Muscle of arm (tissue), 12 donors: Measurements from ENCODE around the gene UBE2Q1. TPM values are rescaled to one million over a fixed set of nuclear protein-coding genes. Genes with fewer than 3 reads are reported as not detected.
"Not testable (repeated sequence)": the region's sequence is repeated elsewhere in the genome, so short reads cannot be mapped to it uniquely, and the experiment has no call there.

ENCODE experiments used
- DNase-seq: peaks from one replicate; pipeline ENCODE4 v3.0.0-alpha.2; 2013
- polyA plus RNA-seq, 12 donors: library from polyadenylated mRNA; unstranded; fragments of 120-200 nt; gene quantifications; one replicate each; pipeline ENCODE4 v1.2.1, GENCODE V29; 2013; ENCODE audit not compliant: insufficient read length in 12 of 12

UBE2Q1 gene
- polyA plus RNA-seq, 12 donors, result 32.0 to 101 (median 64.2) TPM; not detected in 1

- DNase-seq, result no peak
These were observed 5.1 kb downstream of the UBE2Q1 start for GRCh38 chr1:154553056-154554030.

- no peak for DNase-seq
These were observed 6.4 kb downstream of the UBE2Q1 start for GRCh38 chr1:154552036-154552435.

GRCh38 chr1:154551474-154551873, 7.0 kb downstream of the UBE2Q1 start:
- DNase-seq, result no peak

DNA sequence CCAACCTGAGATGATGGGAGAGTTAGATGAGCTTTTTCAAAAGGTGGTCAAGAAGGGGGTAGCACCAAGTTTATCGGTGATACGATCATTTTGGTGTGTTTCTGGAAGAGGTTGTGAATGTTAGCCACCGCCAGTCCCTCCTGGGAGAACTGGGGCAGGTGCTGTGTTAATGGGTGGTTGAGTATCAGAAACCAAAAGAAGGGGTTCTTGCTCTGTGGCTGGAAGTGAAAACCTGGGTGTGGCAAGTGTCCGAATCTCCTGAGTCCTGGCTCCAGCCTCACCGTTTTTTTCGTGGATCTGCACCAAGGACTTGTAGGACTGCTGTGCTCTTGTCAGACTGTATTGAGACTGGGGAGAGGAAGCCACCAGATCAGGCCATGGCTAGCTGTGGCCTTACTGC, 7.8 kb downstream of the UBE2Q1 start:
- no peak for DNase-seq

DNA sequence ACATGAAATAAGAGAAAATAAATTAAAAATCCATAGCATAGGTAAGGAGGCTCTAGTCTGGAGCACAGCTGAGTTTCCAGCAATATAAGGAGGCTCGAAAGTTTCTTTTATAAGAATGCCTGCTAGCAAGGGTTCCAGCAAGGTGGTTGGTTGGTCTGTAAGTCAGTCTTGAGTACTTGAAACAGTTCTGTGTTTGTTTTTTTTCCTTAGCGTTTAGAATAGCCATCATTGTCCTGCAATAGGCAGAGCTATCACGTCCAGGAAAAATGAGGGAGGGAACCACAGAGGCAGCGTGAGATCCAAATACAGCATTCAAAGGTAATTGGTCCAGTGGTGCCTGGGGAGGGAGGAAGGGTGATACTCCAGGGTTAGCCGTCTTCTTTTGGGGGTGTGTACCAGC, 8.4 kb downstream of the UBE2Q1 start:
- DNase-seq, result no peak

DNA sequence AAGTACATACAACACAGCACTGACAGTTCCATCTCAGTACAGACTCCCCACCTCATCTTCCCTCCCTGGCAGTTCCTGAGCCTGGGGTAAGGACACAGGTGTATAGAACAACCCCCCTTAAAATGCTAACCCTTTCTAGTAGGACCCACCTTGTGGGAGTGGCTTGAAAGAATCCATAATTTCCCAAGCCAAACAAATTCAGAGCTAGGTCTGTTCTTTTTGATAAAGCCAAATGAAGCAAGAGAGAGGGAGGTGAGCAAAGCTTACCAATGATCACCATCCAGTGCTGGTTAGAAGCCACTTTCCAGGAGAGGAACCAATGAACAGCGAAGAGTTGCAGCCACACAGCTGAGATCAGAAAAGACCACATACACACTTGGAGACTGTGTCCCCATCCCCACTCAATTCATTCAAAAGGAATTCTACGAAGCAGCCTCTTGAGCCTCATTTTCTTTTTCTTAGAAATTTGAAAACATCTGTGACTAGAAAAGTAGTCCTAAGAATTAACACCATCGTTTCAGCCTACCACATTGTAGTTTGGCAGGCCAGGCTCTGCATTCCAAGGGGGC, 9.2 kb downstream of the UBE2Q1 start:
- DNase-seq, result no peak

DNA sequence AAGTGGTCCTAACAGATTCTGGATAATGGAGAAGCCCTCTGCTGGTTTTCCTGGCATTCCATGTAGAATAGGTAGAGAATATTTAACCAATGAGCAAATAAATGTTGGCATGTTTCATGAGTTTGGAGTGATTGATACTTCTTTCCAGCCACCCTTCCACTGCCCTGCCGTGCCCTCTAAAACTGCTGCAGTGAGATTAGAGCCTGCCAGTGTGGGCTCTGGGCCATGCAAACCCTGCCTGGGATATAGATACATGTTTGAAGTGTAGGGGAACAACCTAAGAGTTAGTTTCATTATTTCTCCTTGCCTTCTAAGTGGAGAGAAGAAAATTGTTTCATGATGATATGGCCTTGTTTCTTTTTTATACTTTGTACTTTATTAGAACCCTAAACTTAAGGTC, 10.4 kb downstream of the UBE2Q1 start:
- no peak for DNase-seq

DNA sequence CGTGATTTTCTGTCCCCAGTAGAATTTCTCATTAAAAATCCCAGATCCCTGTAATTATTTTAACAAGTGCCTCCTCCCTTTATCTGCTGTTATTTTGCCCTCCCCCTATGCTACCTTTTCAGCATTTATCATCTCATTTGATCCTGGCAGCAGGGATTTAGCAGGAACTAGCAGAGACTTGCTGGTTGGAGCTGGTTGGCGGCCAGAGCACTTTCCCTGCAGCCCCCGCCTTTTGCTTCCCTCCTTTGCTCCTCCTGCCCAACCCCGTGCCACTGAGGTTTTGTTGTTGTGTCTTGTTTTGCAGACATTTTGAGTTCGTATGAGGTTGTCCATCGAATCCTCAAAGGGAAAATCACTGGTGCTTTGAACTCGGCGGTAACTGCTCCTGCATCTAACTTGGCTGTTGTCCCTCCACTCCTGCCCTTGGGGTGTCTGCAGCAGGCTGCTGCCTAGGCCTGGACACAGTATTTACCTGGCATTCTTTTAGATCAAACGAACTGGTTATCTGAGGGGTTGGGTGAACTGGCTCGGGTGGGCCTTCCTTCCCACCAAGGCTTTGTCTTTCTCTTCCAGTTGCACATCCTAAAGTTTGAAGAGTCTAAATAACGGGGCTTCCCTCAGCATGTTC, 11.2 kb downstream of the UBE2Q1 start:
- no peak for DNase-seq

DNA sequence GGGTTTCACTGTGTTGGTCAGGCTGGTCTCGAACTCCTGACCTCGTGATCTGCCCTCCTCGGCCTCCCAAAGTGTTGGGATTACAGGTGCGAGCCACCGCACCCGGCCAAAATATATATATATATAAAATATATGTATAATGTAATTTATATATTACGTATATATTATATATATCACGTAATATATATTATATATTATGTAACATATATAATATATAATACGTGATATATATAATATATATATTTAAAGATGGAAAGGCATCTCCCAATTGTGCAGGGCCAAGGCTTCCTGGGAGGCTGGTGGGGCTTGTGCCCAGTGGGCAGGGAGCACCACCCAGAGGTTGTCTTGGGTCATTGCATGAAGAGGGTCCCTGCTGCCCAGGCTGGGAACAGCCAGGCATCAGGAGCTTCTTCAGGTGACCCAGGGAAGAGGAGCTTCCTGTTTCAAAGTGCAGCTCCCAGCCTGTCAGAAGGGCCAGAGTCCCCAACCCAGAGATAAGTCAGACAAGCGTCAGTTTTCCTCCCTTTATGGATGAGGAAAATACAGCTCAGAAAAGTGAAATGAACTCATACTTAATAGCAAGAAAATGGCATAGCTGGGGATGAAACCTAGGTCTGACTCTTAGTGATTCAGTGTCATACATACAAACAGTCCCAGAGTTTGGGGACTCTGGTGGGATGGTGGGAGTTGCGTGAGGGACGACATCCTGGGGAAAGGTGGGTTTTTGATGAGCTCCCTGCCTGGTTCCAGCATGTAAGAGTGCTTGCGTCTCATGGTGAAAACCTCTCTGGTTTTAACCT, 12.0 kb downstream of the UBE2Q1 start:
- no peak for DNase-seq

- no peak for DNase-seq
These were observed 17.2 kb downstream of the UBE2Q1 start for GRCh38 chr1:154541231-154541630.

GRCh38 chr1:154539486-154540483, 18.7 kb downstream of the UBE2Q1 start:
- DNase-seq, result no peak

DNA sequence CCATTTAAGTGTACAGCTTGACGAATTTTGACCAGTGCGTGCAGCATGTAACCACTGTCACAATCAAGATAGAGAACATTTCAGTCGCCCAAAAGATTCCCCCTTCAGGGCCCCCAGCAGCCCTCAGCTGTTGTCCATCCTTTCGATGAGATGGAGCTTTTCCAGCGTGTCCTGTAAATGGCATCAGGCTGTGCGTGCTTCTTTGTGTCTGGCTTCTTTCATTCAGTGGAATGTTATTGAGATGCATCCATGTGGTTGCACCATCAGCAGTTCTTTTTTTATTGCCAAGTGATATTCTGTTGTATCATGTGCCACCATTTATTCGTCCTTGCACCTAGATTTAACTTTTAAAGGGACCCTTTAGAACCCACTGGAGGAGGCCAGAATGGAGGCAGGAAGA, 21.9 kb downstream of the UBE2Q1 start:
- no peak for DNase-seq

- DNase-seq, result no peak
These were observed 24.3 kb downstream of the UBE2Q1 start for GRCh38 chr1:154533952-154534844.

- DNase-seq, result not testable (repeated sequence)
These were observed 26.5 kb downstream of the UBE2Q1 start for GRCh38 chr1:154531950-154532349.

DNA sequence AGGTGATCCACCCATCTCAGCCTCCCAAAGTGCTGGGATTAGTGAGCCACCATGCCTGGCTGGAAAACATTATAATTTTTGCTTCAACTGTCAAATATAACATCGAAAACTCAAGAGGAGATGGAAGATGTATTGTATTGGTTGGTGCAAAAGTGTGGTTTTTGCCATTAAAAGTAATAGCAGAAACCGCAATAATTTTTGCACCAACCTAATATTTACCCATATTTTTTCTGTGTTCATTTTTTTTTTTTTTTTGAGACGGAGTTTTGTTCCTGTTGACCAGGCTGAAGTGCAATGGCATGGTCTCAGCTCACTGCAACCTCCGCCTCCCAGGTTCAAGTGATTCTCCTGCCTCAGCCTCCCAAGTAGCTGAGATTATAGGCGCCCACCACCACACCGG, 29.2 kb downstream of the UBE2Q1 start:
- no peak for DNase-seq

DNA sequence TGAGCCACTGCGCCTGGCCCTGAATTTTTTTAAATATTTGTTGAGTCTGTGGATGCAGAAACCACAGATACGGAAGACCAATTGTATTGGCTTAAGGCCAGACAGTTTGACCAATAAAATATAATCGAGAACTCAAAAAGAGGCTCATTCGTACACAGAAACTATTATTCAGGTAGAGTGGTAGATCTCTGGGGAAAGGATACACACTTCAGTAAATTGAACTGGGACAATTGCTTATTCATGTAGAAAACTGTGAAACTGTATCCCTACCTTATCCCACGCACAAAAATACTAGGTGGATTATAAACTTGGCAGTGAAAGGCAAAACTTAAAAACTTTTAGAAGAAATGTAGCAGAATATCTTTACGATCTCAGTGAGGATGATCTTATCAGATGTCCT, 31.3 kb downstream of the UBE2Q1 start:
- DNase-seq, result no peak

GRCh38 chr1:154524881-154525280, 33.6 kb downstream of the UBE2Q1 start:
- DNase-seq, result no peak

GRCh38 chr1:154521695-154522094, 36.8 kb downstream of the UBE2Q1 start:
- DNase-seq, result no peak

- no peak for DNase-seq
These were observed 38.1 kb downstream of the UBE2Q1 start for GRCh38 chr1:154520333-154520732.

GRCh38 chr1:154519591-154519991, 38.9 kb downstream of the UBE2Q1 start:
- DNase-seq, result no peak
